ENCODE measurements around the gene STAP2.

STAP2 gene, protein sequence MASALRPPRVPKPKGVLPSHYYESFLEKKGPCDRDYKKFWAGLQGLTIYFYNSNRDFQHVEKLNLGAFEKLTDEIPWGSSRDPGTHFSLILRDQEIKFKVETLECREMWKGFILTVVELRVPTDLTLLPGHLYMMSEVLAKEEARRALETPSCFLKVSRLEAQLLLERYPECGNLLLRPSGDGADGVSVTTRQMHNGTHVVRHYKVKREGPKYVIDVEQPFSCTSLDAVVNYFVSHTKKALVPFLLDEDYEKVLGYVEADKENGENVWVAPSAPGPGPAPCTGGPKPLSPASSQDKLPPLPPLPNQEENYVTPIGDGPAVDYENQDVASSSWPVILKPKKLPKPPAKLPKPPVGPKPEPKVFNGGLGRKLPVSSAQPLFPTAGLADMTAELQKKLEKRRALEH

DNA sequence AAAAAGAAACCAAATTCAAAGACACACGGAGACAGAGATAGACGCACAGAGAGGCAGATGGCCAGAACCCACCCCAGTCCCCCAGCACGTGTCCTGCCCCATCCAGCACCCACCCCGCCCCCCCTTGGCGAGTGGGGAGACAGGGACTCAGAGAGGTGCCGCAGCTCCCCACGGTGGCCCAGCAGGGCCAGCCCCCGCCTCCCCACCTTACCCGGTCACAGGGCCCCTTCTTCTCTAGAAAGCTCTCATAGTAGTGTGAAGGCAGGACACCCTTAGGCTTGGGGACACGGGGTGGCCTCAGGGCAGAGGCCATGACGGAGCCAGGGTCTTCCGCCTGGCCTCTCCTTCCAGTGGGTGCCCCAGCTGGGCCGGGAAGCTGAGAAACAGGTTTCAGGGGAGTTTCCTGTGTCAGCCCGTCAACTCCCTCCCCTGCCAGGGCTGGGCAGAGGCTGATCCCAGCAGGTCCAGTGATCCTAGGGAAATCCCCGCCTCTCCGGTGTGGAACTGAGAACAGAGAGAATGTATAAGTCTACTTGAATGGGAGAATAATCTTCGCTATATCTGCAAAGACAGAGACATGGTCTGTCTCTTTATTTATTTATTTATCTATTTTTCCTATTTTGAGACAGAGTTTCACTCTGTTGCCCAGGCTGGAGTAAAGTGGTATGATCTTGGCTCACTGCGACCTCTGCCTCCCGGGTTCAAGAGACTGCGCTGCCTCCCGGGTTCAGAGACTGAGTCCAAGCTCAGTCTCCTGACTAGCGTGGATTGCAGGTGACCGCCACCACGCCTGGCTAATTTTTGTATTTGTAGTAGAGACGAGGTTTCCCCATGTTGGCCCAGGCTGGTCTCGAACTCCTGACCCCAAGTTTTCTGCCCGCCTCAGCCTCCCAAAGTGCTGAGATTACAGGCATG, at the start of gene STAP2:
STAP2 (minus strand) TSS at position 387 of the 915 bp plus-strand sequence; CDS start at position 313, 74 bp downstream.
- peak; percentile 17 for DNase-seq (ENCODE audit: low read depth)

DNA sequence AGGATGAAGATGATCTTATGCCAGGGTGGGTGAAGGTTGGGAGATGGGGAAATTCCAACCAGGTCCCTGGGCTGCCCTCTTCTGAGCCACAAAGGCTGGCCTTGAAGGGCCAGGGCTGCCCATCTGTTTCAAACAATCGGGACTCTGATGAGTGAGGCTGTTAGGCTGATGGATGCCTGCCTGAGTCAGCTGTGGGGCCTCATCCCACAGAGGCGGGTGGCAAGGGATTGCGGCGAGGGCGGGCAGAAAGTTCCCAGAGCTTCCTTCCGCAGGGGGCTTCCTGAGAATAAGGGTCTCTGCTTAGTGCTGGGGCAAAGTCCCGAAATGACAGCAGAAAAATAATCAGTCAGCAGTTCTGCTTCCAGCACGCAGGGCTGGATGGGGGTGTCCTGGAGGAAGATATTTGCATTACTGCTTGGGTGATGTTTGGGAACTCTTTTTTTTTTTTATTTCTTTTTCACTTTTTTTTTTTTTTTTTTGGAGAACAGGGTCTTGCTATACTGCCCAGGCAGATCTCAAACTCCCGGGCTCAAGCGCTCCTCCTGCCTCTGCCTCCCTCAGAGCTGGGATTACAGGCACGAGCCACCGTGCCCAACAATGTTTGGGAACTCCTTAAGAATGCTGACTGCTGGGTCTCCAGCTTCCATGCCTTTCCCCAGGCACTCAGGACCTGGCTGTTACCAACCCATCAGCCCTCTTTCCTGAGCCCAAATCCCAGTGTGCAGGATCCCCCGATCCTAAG, 47.6 kb upstream of the STAP2 start:
- DNase-seq (ENCODE audit: low read depth) = no peak

- no peak for DNase-seq (ENCODE audit: low read depth)
These were observed 46.8 kb upstream of the STAP2 start for GRCh38 chr19:4385291-4386040.

DNA sequence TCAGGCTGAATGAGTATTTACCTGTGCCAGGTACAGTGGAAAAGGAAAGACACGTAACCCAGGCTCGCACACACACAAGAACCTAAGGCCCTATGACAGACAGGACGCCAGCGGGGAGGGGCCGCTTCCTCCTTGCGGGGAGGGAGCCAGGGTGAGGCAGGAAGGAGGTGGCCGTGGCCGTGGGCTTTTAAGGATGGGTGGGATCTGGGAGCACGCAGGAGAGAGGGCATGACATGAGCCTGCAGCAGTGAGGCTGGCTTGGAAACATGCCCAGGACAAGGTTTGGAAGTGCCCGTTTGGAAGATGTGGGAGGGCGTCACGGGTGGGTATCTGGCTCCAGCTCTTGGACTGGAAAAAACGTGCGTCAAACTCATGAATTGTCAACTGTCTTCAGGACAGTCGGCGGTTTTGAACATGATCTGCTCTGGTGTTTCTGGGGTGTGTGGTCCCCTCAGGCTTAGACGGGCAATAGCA, 41.7 kb upstream of the STAP2 start:
- DNase-seq (ENCODE audit: low read depth) = no peak

DNA sequence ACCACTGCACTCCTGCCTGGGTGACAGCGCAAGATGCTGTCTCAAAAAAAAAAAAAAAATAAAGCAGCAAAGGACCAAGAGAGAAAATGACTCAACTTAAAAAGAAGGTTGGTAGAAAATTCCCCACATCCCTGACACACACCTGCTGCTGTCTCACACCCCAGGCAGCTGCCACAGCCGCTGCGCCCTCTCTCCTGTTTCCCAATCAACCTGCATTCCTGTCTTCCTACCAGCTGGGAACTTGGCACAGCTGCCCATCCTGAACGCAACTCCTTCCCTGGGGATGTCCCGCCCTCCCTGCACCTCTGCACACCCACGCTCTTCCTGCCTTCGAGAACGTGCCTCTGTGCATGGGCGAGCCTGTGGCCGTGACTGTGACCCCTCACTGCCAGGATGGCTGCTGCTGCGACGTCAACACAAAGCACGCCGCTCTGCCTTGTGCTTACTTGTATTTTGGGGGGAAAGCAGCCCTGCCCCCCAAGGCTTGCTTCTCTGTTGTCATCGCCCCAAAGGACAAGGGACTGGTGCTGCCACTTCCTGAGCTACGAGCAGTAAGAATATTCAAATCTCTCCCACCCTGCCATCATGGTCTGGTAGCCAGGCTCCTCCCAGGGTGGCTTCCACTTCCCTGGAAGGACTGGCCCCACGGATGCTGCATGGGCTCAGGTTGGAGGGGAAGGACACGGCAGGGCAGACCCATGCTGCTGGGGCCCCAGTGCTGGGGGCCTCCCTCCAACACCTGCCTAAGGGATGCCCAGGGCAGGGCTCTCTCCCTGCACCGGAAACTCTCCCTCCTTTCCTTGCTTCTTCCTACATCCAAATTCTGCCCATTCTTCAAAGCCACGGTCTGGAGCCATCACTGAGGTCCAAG, 41.0 kb upstream of the STAP2 start:
- DNase-seq (ENCODE audit: low read depth) = peak; percentile 48

DNA sequence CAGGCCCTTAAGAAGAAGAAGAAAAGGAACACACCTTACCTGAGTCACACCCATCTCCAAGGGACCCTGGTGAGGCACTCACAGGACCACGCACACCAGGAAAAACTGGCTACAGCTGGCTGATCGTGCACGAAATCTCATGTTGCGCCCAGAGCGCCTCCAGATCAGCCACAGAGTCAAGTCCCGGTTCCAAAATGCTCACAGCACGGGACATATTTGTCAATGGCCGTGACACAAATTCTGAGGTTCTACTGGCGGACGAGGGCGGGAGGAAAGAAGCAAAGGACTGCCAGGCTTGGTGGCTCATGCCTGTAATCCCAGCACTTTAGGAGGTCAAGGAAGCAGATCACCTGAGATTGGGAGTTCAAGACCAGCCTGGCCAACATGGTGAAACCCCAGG, 40.3 kb upstream of the STAP2 start:
- no peak for DNase-seq (ENCODE audit: low read depth)

GRCh38 chr19:4376991-4377781, 38.6 kb upstream of the STAP2 start:
- DNase-seq (ENCODE audit: low read depth) = no peak

GRCh38 chr19:4376671-4376990, 38.0 kb upstream of the STAP2 start:
- no peak for DNase-seq (ENCODE audit: low read depth)

- DNase-seq (ENCODE audit: low read depth) = no peak
These were observed 37.5 kb upstream of the STAP2 start for GRCh38 chr19:4376028-4376670.

DNA sequence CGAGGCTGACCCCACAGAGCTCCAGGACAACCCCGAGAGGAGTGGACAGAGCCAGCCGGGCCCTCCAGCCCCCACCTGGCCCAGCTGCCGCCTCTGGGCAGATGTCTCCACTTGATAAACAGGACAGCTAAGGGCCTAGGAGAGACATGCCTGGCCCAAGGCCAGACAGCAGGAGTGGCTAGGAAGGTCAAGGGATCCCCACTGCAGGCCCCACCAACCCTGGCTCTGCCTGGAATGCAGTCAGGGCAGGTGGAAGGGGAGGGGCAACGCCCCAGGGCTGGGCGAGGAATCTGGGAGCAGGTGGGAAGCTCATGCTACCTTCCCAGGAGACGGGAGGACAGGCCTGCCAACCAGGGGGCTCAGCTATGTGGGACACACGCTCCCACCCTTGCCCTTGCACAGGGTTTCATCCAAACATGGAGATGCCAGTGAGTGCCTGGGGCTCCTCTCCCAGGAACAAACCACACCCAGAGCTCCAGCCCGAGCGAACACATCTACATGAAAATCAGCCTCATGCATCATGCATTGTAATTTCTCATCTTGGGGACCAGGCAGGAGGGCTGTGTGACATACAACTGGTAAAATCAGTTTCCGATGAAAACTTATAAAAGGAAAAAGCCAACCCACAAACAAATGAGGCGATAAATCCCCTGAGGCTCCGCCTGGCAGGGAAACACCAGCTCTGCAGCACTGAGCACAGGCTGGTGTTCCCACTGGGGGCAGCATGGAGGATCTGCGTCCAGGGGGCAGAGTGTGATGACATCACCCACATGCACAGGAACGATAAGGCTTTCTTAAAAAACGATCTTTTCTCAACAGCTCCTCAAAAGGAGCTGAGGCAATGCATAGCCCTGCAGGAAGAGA, 36.8 kb upstream of the STAP2 start:
- DNase-seq (ENCODE audit: low read depth) = peak; percentile 68

DNA sequence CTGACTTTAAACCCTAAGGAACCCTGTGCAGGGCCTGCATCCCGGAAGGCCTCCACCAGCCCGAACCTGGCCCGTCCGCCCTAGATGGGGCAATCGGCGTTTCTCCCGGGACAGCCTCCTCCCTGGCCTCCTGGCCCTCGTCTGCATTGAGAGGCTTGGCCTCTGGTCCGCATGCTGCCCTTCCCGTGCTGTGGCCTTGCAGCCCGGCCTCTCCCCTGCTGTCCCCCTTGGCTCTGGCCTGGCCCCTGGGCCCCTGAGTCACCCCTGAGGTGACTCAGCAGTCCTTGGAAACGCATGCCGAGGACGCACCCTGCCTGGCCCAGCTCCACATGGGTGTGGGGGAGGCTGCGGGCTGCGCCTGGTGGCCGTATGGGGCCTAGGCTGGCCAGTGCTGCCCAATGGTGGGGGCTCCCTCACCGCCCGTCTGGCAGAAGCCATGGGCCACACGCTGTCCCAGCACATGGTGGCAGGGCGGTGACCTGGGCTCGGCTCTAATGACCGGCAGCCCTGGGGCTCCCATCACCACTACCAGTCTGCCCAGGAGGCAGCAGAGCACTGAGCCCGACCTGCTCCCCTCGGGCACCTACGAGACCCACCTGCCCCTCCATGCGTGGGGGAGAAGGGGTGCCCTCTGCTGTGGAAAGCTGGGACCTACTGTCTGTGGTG, 36.0 kb upstream of the STAP2 start:
- DNase-seq (ENCODE audit: low read depth) = peak; percentile 76

GRCh38 chr19:4373601-4374497, 35.2 kb upstream of the STAP2 start:
- no peak for DNase-seq (ENCODE audit: low read depth)

DNA sequence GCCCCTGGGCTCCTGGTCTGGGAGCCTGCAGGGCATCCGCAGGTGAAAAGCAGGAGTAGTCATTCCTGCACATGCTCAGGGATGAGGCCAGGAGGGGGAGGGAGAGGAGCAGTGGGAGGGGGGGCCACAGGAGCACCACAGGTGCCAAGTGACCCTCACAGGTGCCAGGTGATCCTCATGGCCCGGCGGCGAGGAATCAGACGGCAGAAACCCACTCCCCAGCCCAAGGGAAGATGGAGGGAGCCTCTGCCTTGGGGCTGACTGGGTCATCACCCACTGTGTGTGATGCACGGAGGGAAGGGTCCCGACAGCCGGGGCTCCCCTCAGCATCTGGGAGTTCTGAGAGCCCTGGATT, 34.4 kb upstream of the STAP2 start:
- no peak for DNase-seq (ENCODE audit: low read depth)

DNA sequence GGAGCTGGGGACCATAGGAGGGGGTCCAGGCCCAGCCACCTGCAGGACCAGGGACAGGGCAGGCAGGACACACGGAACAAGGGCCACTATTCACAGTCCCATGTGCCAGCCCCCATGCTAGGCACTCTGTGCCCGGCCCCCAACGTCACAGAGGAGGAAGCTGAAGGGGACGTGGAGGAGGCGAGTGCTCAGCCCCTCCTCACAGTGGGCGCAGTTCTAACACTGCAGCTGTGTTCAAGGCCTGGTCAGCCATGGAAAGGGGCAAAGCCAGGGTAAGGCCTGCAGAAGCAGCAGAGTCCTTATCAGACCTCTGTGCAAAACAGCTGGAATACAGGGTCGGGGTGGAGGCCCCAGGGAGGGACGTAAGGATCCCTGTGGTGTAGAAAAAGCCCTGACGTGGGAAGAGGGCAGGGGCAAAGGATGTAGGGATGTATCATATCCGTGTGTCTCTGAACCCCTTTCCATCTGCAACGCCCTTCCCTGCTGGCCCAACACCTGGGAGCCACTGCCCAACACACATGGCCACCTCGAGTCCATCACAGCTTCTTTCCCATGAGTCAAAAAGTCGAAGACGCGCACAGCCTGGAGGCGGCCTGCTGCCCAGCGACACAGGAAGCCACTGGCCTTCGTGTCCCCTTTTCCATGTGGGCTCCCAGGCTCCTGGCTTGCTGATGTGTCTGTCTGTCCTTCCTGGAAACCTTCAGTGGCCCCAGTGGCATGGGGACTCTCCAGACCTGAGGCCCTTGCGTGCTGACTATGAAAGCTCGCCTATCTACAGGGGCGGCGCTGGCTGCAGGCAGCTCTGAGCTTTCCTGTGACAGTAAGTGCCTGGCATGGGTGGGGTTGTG, 33.8 kb upstream of the STAP2 start:
- DNase-seq (ENCODE audit: low read depth) = no peak

DNA sequence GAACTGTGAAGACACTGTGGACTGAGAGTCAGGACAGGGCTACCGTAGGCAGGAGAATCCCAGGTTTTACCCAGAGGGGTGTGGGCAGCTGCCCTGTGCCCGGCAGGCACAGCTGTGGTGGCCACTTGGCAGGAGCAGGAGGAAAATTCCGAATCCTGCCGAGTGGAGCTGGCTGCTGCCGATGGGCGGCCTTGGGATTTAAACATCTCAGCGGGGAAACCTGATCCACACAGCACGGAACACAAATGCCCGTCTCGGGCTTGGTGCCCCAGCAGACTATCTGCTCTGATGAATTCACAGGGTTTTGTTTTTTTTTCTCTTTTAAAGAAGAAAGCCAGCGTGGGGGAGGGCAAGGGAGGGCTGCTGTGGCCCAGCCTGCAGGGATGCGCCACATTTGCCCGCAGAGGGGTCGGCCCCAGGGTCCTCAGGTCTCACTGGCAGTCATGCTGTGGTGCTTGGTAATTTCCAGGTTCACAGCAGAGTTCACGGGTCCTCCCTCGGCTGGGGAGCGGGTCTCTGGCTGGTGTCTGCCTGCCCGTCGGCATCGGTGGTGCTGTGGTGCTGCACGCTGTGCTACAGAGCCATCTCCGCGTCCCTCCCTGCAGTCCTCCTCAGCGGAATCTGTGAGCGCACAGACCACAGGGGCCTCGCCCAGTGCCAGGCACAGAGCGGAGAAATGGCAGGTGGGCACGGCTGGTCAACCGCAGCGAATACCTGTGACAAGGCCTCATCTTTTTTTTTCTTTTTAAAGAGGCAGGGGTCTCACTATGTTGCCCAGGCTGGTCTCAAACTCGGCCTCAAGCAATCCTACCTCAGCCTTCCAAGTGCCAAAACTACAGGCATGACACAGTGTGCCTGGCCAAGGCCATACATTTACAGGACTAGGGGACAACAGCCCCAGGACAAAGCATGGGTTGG, 32.9 kb upstream of the STAP2 start:
- no peak for DNase-seq (ENCODE audit: low read depth)
